HG02870 (cell line): ENCODE measurements around the gene RAPGEF6.

ENCODE experiments used
- ATAC-seq: cut with Tn5 transposase; IDR thresholded peaks from one replicate; pipeline ENCODE4 v1.9.1; 2021; ENCODE audit warnings: mild to moderate bottlenecking, moderate library complexity; ENCODE audit not compliant: unreplicated experiment

Gene RAPGEF6

DNA sequence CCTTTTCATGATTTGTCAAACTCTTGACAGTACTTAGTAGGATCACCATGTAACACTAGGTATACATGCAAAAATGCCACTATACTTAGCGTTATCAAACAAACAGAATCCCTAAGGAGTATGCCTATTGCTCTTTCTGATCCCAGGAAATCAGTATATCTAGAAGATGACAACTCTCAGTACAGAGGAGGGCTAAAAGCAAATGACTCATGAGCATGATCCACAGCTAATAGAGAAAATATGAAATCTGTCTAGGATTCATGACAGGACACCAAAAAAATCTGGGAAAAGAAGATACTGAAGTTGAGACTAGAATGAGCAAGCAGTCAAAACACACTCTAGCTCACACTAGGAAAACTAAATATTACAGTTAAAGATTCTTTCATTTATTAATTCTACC lies 89.2 kb downstream of the RAPGEF6 start:
- ATAC-seq, result no peak

DNA sequence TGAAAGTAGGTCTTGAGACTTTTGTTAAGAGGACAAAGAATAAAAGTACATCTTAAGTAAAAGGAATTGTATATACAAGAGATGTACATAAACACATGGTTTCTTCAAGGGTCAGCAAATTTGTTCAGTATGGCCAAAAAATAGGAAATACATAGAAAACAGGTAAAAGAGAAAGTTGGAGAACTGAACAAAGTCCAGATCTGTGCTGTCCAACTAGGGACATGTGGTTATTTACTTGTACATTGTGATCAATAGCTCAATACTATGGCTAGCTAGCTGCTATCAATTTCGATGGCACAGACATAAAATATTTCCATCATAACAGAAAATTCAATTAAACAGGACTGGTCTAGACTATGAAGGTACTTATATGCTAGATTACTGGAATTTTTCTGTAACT lies 92.3 kb downstream of the RAPGEF6 start:
- ATAC-seq, result no peak

GRCh38 chr5:131541762-131542161 lies 93.3 kb downstream of the RAPGEF6 start:
- ATAC-seq, result no peak

GRCh38 chr5:131541071-131541470 lies 94.0 kb downstream of the RAPGEF6 start:
- no peak for ATAC-seq

DNA sequence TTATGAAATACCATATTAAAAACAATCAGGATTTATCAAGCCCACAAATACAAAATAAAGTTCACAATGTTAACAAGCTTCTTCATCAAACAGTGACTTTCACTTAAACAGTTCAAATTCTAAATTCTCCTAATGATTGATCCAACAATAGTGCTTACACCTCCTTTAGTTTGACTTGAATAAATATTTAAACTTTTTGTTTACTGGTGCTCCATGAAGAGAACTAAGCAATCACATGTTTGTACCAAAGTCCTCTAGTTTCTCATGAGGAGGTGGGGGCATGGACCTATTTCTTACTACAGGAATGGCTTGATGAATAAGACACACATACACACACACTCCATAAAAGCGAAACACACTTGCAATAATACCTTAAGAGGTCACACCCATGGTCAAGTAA lies 95.8 kb downstream of the RAPGEF6 start:
- ATAC-seq, result no peak

- ATAC-seq, result no peak
Measured at GRCh38 chr5:131538177-131538593, 96.8 kb downstream of the RAPGEF6 start.

GRCh38 chr5:131536850-131537448 lies 98.1 kb downstream of the RAPGEF6 start:
- ATAC-seq, result no peak

DNA sequence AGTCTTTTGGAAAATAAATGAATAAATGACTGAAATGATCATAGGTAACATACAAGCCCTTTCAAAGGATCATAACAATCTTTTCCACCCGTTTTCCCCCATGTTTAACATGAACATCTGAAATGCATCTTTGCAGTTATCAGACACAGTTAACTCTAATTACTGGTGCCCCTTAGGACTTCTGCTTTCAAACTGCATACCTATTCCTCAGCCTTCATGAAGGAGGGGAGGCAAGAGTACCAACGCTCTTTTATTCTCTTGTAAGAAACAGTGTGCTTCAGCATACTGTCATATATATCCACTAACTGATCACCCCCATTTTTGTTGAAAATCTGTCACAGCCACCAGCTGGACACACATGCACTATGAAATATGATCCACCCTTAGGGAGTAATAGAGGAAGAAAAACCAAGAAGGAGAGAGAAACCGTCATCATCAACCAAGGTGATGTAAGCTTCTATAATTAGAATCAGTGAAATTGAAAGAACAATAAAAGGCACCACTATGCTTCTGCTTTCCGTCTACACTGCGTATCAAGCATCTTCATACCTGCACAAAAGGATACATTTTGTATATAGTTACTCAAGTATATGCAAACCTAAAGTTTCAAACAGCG lies 98.7 kb downstream of the RAPGEF6 start:
- peak; percentile 89 for ATAC-seq

GRCh38 chr5:131534974-131535373 lies 100.1 kb downstream of the RAPGEF6 start:
- ATAC-seq, result no peak

- ATAC-seq, result no peak
Measured at GRCh38 chr5:131533836-131534235, 101.2 kb downstream of the RAPGEF6 start.

DNA sequence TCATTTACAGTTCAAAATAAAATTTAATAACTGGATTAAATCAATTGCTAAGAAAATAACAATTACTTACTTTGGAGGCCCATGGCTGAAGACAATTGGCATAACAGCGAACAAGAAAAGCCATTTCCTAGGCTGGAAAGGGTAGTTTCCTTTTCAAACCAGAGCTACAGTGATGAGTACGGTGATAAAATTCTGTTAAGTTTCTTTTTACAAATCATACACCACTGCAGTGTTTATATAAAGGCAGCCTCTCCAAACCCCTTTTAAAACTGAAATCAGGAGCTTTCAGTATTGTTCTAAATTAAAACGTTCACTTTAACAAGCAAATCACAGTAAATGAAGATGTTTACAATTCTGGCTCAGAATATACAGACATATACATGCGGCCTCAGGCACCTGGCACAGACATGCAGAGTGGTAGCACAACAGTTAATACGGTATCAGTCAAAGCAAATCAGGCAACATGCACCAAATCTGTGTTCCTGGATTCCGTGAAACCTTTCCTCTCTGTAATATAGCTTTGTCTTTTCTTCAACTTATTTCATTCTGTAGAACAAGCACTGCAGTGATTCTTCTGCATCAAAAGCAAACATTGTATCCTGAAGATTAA lies 102.9 kb downstream of the RAPGEF6 start:
- no peak for ATAC-seq

GRCh38 chr5:131530706-131531331 lies 104.2 kb downstream of the RAPGEF6 start:
- no peak for ATAC-seq

GRCh38 chr5:131528682-131529081 lies 106.3 kb downstream of the RAPGEF6 start:
- ATAC-seq, result peak; percentile 58

DNA sequence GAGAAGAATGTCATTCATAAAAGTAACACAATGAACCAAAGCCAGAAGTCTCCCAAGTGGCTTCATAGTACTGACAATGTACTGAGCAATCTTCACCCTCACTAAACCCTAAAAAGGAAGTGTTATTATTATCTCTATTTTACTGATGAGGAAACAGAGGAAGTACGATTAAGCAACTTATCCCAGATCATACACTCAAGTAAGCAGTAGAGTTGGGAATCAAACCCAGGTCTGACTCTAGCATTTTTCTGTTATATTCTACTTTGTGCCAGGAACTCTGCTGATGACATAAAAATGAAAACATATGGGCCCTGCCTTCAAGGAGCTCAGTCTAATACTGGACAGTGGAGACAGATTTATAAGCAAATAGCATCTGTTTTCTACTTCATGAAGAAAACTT lies 109.2 kb downstream of the RAPGEF6 start:
- no peak for ATAC-seq

DNA sequence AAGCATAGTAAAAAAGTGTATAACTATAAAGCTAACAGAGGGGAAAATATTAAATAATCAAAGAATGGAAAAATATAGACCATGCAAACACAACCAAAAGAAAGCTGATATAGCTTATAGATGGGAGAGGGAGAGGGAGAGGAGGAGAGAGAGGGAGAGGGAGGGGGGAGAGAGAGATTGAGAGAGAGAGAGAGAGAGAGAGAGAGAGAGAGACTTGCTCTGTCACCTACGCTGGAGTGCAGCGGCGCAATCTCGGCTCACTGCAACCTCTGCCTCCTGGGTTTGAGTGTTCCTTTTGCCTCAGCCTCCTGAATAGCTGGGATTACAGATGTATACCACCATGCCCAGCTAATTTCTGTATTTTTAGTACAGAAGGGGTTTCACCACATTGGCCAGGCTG lies 110.6 kb downstream of the RAPGEF6 start:
- no peak for ATAC-seq

DNA sequence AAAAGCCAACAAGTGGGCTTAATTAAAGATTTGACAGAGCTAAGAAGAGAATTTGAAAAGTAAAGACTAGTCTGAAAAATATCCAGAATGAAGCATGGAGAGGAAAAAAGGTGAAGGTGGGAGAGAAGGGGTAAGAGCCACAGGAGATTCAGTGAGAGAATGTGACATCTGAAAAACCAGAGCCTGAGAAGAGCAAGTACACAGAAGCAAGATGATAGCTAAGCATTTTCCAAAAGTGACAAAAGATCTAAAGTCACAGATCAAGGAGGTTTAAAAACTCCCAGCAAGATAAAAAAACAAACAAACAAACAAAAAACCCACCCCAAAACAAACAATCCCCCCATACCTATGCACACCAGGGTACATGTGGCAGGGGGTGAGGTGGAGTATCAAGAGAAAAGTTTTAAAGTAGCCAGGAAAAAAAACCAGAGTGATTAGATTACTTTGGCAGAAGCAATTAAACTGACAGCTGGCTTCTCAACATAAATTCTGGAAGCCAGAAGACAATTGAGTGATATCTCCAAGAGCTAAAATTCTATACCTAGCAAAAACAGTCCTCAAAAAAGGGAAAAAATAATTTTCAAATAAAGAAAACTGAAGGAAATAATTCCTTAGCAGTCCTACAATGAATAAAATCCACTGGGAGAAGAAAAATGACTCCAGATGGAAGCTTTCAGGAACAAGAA lies 111.4 kb downstream of the RAPGEF6 start:
- ATAC-seq, result no peak

GRCh38 chr5:131521252-131521651 lies 113.8 kb downstream of the RAPGEF6 start:
- no peak for ATAC-seq

DNA sequence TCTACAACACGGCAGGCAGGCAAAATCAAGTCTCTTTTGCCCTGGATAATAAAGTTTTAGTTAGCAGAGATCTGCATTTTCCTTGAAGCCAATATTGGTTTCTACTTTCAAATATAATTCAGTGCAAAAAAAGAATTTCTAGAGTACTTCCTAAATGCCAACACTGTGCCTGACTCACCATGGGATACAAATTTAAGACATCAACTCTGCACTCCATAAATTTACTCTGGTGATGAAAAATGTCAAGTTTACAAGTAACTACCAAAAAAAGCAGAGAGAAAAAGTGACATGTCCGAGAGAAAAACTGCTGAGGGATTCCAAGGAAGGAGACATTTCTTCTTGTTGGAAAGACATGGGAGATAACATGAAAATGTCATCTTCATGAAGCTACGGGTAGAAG lies 119.7 kb downstream of the RAPGEF6 start:
- no peak for ATAC-seq

DNA sequence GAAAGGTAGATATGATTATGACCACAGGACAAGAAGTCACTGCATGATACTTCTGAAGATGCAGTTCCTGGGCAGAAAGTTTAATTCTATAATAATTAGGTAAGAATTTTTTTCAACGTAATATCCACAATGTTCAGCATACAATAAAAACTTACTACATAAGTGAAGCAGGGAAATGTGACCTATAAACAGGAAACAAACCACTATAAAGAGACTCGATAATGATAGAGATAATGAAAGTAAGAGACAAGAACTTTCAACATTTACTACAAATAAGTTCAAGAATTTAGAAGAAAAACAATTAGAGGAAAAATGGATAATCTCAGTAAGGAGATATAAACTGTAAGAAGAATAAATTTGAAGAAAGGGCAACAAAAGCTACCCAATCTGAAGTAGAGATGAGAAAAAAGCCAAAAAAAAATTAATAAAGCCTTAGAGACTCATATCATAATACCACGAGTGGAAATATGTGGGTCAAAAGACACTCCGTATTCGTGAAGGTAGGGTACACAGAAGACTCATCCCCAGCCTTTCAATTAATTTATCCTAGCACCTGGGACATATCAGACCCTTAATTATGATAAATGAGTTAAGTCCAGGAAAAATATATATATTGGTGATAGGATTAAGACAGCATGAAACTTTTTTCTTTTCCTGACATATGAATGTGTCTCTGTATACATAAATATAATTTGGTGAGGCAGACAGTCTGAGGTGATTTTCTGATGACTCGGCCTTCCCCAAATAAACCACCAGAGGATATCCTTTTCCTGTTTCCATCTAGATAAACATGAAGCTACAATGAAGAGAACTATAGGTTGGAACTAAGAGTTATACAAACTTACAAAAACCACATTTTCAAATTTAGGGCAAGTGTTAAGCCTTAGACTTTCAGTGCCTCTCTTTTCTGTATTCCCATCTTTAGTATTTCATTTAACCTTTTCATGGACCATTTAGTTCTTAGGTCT lies 120.4 kb downstream of the RAPGEF6 start:
- peak; percentile 50 for ATAC-seq

GRCh38 chr5:131513780-131514179 lies 121.2 kb downstream of the RAPGEF6 start:
- peak; percentile 41 for ATAC-seq
